ENCODE results near the gene ZEB2.

The ZEB2 gene

DNA sequence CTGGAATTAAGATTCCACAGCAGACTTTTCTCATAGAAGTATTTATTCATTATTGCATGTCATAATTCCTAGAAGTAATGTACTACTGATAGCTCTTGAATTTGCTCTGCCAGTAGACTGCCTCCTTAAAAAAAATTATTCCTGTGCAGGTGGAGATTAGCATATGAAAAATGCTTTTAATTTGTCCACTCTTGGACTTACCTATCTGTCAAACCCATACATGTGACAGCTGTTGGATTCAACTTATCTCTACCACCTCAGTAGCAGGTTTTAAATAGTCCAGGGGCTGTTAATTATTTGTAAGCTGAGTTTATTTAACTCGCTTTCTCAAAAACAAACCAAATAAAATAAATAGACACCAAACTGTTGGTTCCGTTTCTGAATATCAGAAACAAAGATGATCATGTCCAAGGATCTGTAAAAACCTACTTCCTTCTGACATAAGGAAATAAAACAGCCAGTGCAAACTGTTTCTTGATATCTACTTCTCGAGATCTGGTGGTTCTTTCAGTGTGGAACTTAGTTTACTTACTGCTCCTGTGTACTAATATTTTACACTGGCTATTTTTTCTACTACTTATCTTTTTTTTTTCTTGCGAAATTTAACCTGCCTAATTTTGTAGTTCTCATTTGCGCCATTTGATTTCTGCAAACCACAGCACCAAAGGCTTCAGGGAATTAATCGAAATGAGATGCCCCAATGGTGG lies 44.2 kb downstream of the ZEB2 start:
- Histone ChIP-seq H4K20me1 (ENCODE audit: control insufficient read depth, insufficient read depth, low read depth, low read length) (no peaks in the 10 kb centered on the region), H3K9me3 (ENCODE audit: control insufficient read depth, insufficient read depth, low read length) (no peaks in the 10 kb centered on the region), H3K27ac (ENCODE audit: low read depth, low read length) (no peak overlapping the region), H3K27me3 (ENCODE audit: control insufficient read depth, low read length) (no peaks in the 10 kb centered on the region), H3K4me1 (ENCODE audit: control insufficient read depth, low read length) (peaks cover 29% of the 10 kb centered on the region), H3K4me3 (ENCODE audit: low read length) (no peak overlapping the region), H3F3A (ENCODE audit: control insufficient read depth, insufficient read depth) (no peaks in the 10 kb centered on the region), H3K4me2 (ENCODE audit: low read length) (no peak overlapping the region), H3K9me2 (replicated peaks; ENCODE audit: control insufficient read depth, low read length) (no peaks in the 10 kb centered on the region), H3K36me3 (ENCODE audit: control insufficient read depth, low read length) (no peaks in the 10 kb centered on the region), H3K79me2 (ENCODE audit: control insufficient read depth, low read length) (no peaks in the 10 kb centered on the region)
- TF ChIP-seq EZH2phosphoT487 (IDR thresholded peaks at IDR 0.05; ENCODE audit: borderline replicate concordance, low read length) = no peak
- TF ChIP-seq, protein P1, sequence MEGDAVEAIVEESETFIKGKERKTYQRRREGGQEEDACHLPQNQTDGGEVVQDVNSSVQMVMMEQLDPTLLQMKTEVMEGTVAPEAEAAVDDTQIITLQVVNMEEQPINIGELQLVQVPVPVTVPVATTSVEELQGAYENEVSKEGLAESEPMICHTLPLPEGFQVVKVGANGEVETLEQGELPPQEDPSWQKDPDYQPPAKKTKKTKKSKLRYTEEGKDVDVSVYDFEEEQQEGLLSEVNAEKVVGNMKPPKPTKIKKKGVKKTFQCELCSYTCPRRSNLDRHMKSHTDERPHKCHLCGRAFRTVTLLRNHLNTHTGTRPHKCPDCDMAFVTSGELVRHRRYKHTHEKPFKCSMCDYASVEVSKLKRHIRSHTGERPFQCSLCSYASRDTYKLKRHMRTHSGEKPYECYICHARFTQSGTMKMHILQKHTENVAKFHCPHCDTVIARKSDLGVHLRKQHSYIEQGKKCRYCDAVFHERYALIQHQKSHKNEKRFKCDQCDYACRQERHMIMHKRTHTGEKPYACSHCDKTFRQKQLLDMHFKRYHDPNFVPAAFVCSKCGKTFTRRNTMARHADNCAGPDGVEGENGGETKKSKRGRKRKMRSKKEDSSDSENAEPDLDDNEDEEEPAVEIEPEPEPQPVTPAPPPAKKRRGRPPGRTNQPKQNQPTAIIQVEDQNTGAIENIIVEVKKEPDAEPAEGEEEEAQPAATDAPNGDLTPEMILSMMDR (IDR thresholded peaks at IDR 0.05; ENCODE audit: low read depth, low read length, poor library complexity, severe bottlenecking) = no peak

DNA sequence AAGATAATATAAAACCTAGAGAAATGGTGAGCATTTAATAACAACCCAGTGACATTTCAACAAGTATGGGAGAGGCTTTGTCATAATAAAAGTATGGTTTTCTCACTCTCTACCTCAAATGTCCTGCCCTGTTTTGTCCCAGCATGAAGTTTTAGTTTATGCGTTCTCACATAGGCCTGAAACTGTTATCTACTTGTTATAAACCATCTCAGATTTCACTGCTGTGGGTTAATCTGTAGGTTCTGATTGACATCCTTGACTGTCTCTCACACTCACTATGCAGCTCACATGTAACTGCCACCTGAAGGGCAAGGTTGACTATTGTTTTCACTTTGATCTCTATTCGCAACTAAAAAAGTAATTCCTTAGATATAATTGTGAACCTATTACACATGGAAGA lies 44.9 kb downstream of the ZEB2 start:
- Histone ChIP-seq H3K9me3 (ENCODE audit: control insufficient read depth, insufficient read depth, low read length) (no peaks in the 10 kb centered on the region), H3F3A (ENCODE audit: control insufficient read depth, insufficient read depth) (no peaks in the 10 kb centered on the region), H3K79me2 (ENCODE audit: control insufficient read depth, low read length) (no peaks in the 10 kb centered on the region), H3K9me2 (replicated peaks; ENCODE audit: control insufficient read depth, low read length) (no peaks in the 10 kb centered on the region), H3K27me3 (ENCODE audit: control insufficient read depth, low read length) (no peaks in the 10 kb centered on the region), H3K27ac (ENCODE audit: low read depth, low read length) (no peak overlapping the region), H3K4me2 (ENCODE audit: low read length) (no peak overlapping the region), H3K4me3 (ENCODE audit: low read length) (no peak overlapping the region), H4K20me1 (ENCODE audit: control insufficient read depth, insufficient read depth, low read depth, low read length) (no peaks in the 10 kb centered on the region), H3K36me3 (ENCODE audit: control insufficient read depth, low read length) (no peaks in the 10 kb centered on the region), H3K4me1 (ENCODE audit: control insufficient read depth, low read length) (peaks cover 29% of the 10 kb centered on the region)
- no peak for TF ChIP-seq EZH2phosphoT487 (IDR thresholded peaks at IDR 0.05; ENCODE audit: borderline replicate concordance, low read length)
- TF ChIP-seq, protein P1 (IDR thresholded peaks at IDR 0.05; ENCODE audit: low read depth, low read length, poor library complexity, severe bottlenecking) = no peak

DNA sequence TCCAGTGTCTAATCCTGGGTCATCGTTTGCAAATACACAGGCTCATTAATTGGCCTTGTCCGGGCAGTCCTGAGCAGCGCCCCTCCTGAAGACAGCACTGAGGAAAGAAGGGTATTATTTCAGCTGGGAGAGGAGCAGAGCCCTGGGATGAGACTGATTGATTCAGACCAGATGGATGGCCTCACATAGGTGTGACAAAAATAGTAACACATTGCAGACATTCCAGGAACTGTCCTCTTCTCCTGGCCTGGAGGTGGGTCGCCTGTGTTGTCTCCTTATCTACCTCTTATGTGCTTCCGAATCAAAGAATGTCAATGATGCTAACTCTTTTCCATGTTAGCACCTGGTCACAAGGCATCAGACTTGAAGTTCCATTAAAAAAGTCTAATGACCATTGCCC lies 45.9 kb downstream of the ZEB2 start:
- TF ChIP-seq EZH2phosphoT487 (IDR thresholded peaks at IDR 0.05; ENCODE audit: borderline replicate concordance, low read length) = no peak
- TF ChIP-seq, protein P1 (IDR thresholded peaks at IDR 0.05; ENCODE audit: low read depth, low read length, poor library complexity, severe bottlenecking) = no peak
- Histone ChIP-seq H3K4me3 (ENCODE audit: low read length) (no peak overlapping the region), H3K27ac (ENCODE audit: low read depth, low read length) (no peak overlapping the region), H3K4me2 (ENCODE audit: low read length) (no peak overlapping the region), H3K4me1 (ENCODE audit: control insufficient read depth, low read length) (peaks cover 25% of the 10 kb centered on the region), H4K20me1 (ENCODE audit: control insufficient read depth, insufficient read depth, low read depth, low read length) (no peaks in the 10 kb centered on the region), H3K79me2 (ENCODE audit: control insufficient read depth, low read length) (no peaks in the 10 kb centered on the region), H3K36me3 (ENCODE audit: control insufficient read depth, low read length) (no peaks in the 10 kb centered on the region), H3F3A (ENCODE audit: control insufficient read depth, insufficient read depth) (no peaks in the 10 kb centered on the region), H3K27me3 (ENCODE audit: control insufficient read depth, low read length) (no peaks in the 10 kb centered on the region), H3K9me3 (ENCODE audit: control insufficient read depth, insufficient read depth, low read length) (no peaks in the 10 kb centered on the region), H3K9me2 (replicated peaks; ENCODE audit: control insufficient read depth, low read length) (no peaks in the 10 kb centered on the region)
